ENCODE results near the gene KIF7. TPM values are rescaled to one million over a fixed set of nuclear protein-coding genes. Genes with fewer than 3 reads are reported as not detected.

The KIF7 gene
- total RNA-seq, 2 donors from 2014 or later = 2.1 to 3.0 TPM

- intact Hi-C loops (cut with DNase I) = no loop called here
- Histone ChIP-seq H3K27me3 (no peaks in the 10 kb centered on the region), H3K36me3 (replicated peaks in 1 of 2; ENCODE audit: insufficient read depth in 1 of 2, low read depth in 2 of 2) (no peaks in the 10 kb centered on the region), H3K27ac (no peak overlapping the region), H3K4me1 (peaks cover 9% of the 10 kb centered on the region), H3K4me3 (no peak overlapping the region), H3K9me3 (no peaks in the 10 kb centered on the region)
- ATAC-seq = no peak
- no peak for DNase-seq
- TF ChIP-seq POLR2A (IDR thresholded peaks at IDR 0.05) = no peak
- peak in 1 of 7 experiments; percentile 3 for TF ChIP-seq CTCF (IDR thresholded peaks at IDR 0.05)
- 83 to 89% methylated on average over 4 of the region's 4 CpGs for WGBS, 2 donors
These were observed 19.3 kb upstream of the KIF7 start for GRCh38 chr15:89674526-89674925.

- H3K4me3 ChIP-seq = no peak overlapping the region
- H3K27me3 ChIP-seq = no peaks in the 10 kb centered on the region
- H3K36me3 ChIP-seq (replicated peaks in 1 of 2; ENCODE audit: insufficient read depth in 1 of 2, low read depth in 2 of 2) = no peaks in the 10 kb centered on the region
- peak in 3 of 7 experiments; percentile 23 to 28 (median 25) for TF ChIP-seq CTCF (IDR thresholded peaks at IDR 0.05)
- TF ChIP-seq POLR2A (IDR thresholded peaks at IDR 0.05) = no peak
- peak in 1 of 4 donors; percentile 54 for DNase-seq
- H3K4me1 ChIP-seq = no peaks in the 10 kb centered on the region
- H3K9me3 ChIP-seq = no peaks in the 10 kb centered on the region
- WGBS, 2 donors = 67 to 86% methylated on average over 5 to 12 of the region's 12 CpGs
- no peak overlapping the region for H3K27ac ChIP-seq
- ATAC-seq = no peak
- intact Hi-C loops (cut with DNase I) = no loop called here
These were observed 17.9 kb upstream of the KIF7 start for GRCh38 chr15:89673165-89673512.

- ATAC-seq (no peak), DNase-seq (no peak)
- H3K36me3 ChIP-seq (replicated peaks in 1 of 2; ENCODE audit: insufficient read depth in 1 of 2, low read depth in 2 of 2) = no peaks in the 10 kb centered on the region
- no peaks in the 10 kb centered on the region for H3K4me1 ChIP-seq
- H3K27ac ChIP-seq = no peak overlapping the region
- H3K4me3 ChIP-seq = no peak overlapping the region
- TF ChIP-seq POLR2A (IDR thresholded peaks at IDR 0.05) (no peak), CTCF (IDR thresholded peaks at IDR 0.05) (no peak)
- no peaks in the 10 kb centered on the region for H3K9me3 ChIP-seq
- intact Hi-C loops (cut with DNase I) = no loop called here
- 90 to 93% methylated on average over 8 to 12 of the region's 12 CpGs for WGBS, 2 donors
- H3K27me3 ChIP-seq = no peaks in the 10 kb centered on the region
These were observed 17.2 kb upstream of the KIF7 start for GRCh38 chr15:89672221-89673164.

GRCh38 chr15:89671687-89672086, 16.4 kb upstream of the KIF7 start:
- Histone ChIP-seq H3K27ac (no peak overlapping the region), H3K9me3 (no peaks in the 10 kb centered on the region), H3K4me1 (no peaks in the 10 kb centered on the region), H3K4me3 (no peak overlapping the region), H3K36me3 (replicated peaks in 1 of 2; ENCODE audit: insufficient read depth in 1 of 2, low read depth in 2 of 2) (no peaks in the 10 kb centered on the region), H3K27me3 (no peaks in the 10 kb centered on the region)
- intact Hi-C loops (cut with DNase I) = no loop called here
- TF ChIP-seq POLR2A (IDR thresholded peaks at IDR 0.05) (no peak), CTCF (IDR thresholded peaks at IDR 0.05) (no peak)
- DNase-seq (no peak), ATAC-seq (no peak)
- WGBS, 2 donors = 61 to 81% methylated on average over 3 to 4 of the region's 4 CpGs
